Measurements from ENCODE around the gene UBE2U.
"Not testable (repeated sequence)": the region's sequence is repeated elsewhere in the genome, so short reads cannot be mapped to it uniquely, and the experiment has no call there.

The UBE2U gene

GRCh38 chr1:64194168-64195080, 9.0 kb upstream of the UBE2U start:
- DNase-seq, result no peak

DNA sequence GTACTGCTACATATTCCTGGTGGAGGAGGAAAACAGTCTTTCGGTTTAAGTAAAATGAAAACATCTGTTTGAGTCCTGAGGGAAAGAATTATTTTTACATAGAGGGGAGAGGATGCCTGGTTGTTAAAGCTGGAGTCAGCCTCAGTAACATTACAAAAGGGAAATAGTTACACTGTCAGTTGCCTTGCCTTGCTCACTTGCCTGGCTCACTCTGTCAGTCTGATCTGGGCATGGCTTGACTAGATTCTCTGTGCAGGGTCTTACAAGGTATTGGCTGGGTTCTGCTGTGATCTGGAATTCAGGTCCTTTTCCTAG, 8.4 kb upstream of the UBE2U start:
- DNase-seq, result no peak

DNA sequence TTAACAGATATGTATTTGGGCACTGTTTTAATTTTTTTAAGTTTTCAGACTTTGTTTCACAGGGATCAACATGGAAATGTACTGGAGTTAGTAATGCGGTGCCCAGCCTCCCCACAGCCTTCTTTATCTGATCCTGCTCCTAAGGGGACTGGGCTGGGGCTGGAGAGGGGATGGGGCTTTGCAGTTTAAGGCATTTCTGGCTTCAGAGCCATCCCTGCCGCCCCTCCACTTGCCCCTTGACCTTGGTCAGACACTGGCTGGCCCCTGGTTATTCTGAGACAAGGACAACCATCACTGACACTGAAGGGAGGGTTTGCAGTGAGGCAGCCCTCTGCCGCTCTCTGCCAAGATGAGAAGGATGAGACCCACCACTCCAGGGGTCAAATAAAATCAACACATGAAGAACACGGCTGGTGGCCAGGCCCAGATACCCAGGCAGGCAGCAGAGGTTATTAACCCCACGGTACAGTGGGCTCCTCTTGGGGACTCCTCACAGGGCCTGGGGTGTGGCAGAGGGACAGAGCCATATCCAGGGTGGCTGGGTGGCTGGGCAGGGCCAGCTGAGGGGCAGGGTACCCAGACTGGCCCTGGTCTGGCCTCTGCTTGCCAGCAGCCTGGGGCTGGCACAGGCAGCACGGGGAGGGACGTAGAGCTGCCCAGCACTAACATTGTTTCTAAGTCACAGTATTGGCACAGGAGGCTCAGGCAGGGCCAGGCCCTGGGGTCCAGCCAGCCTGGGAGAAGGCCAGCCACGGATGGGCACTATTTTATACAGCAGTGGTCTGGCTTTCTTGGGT, 7.2 kb upstream of the UBE2U start:
- DNase-seq, result no peak

DNA sequence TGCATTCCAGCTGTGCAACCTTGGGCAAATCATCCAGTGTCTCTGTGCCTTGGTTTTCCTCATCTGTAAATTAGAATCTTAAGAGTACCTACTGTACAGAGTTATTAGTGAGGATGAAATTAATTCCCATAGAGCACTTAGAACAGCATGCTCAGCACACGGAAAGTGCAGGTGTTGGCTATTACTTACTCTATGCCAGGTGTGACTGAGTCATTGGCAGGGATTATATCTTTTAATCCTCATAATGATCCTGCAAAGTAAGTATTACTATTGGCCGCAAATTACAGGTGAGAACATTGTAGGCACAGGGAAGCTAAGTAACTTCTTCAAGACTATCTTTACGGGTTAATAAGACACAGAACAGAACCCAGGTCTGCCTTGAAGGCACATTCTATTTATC, 6.3 kb upstream of the UBE2U start:
- no peak for DNase-seq

DNA sequence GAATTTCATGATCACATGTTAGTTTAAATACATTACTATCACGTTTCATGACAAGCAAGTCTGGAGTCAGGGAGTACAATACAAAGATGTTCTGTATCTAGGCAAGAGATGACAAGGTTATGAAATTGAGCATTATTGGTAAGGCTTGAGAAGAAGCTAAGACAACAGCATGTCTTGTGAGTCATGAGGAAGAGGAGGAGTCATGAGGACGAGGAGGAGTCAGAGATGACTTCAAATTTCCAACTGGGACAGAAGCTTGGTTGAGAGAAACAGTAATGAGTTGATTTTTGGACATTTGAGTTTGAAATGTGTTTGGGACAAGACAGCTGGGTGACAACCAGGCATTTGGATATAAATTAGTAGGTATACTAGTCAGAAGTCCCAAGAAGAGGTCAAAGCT, 4.3 kb upstream of the UBE2U start:
- DNase-seq, result no peak

DNA sequence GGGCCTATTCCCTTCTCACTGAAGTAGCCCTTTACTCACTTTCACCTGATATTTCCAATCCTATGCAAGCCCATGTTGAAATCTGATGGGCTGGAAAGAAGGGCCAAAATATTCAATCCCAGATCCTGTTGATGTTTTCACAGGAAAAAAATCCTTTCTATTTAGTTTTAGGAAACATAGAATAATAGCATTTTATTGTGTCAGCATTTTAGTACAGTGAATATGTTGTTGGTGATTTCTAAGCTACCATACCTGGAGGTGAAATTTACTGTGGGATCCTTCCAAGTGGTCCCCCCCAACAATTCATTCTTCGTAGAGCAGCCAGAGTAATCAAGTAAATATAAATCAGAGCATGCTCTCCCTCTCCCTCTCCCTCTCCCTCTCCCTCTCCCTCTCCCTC, 3.4 kb upstream of the UBE2U start:
- no peak for DNase-seq

DNA sequence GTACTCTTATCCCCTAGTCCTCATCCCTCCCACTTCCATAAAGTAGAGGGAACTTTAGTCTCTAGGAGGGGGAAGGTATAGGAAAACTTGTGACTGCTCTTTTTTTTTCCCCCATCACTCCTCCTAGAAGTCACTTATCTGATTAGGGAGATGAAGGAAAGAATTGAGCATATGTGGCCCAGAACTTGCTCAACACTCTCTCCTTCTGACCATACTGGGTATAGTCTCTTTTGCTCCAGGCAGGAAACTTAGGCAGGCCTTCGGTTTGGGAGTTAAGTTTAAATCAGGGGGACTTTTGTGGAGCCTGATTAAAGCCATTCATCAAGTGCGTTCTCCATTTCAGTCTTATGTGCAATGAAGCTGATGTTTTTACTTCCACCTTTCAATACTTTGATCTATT, 5.8 kb downstream of the UBE2U start:
- DNase-seq, result no peak

DNA sequence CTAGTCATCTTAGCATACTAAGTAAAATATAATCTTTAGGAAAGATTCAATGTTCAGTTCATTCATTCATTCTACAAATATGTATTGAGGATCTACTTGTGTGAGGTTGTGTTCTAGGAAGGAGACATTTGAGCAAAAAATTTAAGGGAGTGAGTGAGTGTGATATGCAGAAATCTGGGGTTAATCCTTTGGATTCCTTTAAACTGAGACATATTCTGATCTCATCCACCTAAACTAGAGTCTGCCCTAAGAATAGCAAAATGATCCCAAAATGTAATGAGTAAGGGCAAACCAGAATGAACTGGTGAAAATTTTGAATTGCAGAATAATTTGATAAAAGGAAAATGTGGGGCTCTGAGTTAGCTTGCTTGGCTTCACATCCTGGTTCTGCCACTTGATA, 8.6 kb downstream of the UBE2U start:
- no peak for DNase-seq

DNA sequence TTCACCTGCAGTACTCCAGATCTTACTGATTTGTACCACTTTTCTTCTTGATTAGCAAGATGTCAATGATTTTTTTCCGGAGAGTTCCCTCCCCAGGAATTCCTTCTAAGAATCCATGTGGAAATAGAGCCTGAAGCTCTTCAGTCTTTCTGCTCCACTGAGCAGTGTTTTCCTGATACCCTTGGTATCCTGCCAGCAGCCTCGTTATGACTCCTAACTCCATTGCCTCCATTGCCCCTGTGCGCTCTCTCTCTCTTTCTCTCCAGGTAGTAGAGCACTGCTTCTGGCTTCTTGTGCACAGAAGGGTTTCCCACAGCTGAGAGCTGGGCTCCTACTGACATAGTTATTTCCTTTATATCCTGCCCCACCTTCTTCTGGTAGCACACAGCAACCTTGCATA, 12.2 kb downstream of the UBE2U start:
- no peak for DNase-seq

- no peak for DNase-seq
Measured at GRCh38 chr1:64220241-64220640, 16.8 kb downstream of the UBE2U start.

DNA sequence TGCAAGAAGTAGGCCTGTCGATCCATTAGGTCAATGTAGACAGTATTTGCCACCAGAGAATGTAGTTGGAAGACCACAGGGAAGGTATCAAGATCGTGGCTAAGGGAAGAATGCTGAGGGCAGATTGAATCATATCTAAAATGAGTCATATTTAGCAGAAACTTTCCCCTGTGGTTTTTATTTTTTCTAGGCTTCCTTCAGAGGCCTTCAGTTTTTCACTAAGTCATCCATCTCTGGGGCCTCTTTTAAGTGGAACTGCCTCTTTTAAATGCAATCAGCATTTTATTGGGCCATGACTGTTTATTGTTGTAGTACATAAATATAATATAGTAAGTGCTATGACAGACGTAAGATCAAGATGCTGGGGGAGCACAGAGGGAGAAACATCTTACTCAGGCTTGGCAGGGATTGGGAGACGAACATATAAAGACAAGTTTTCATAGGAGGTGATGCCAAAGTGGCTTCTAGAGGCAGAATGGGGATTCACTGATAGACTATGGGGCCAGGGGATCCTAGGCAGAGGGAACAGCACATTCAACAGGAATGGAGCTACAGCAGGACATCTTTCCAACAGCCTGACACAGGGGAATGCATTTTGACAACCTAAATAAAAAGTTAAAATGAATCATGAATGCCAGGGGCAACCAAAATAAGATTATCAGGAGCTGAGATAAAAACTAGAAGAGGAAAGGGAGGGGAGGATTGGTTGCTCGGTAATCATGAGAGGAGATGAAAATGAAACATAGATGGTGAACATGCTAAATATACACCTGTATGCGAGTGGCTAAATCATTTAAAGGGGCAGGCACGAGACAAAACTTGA, 20.1 kb downstream of the UBE2U start:
- no peak for DNase-seq

- not testable (repeated sequence) for DNase-seq
Measured at GRCh38 chr1:64224236-64224635, 20.8 kb downstream of the UBE2U start.

DNA sequence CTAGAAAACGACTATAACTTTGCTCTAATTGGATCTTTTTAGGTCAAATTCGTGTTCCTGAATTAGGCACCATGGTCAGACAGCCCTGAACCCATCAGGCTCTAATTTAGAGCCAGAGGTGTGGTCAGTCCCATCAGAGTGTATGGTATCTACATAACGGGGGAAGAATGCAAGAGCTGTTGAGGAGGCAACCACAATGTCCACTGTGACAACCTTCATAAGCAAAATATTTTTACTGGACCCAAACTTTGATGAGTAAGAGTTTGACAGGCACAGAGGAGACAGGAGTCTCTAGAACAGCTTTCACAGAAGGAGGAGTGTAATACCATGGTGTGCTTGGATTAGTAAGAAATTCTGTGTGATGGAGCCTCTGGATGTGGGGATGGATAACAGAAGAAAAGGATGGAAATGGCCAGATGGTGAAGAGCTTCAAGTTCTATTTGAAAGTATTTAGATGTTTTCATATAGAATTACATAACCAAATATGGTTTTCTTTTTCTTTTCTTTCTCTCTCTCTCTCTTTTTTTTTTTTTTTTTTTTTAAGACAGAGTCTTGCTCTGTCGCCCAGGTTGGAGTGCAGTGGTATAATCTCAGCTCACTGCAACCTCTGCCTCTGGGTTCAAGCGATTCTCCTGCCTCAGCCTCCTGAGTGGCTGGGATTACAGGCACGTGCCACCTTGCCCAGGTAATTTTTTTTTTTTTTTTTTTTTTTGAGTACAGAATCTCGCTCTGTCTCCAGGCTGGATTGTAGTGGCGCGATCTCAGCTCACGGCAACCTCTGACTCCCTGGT, 24.9 kb downstream of the UBE2U start:
- no peak for DNase-seq

- no peak for DNase-seq
Measured at GRCh38 chr1:64229307-64229706, 25.9 kb downstream of the UBE2U start.

DNA sequence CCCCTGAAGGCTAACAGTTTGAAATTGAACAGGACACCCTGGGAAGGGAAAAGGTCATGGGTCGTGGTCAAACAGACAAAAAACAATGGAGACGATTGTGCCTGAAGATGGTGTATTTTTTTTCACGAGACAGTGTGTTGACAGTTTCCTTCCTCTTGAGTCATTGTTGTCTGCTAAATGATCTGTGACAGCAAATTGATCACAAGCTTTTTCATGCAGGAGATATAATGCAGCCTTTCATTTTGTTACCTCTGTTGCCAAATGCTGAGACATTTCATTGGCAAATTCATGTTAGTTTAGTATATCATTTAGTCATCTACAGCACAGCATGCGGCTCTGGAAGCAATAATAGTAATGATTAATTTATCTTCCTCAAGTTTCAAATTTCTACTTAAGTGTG, 27.7 kb downstream of the UBE2U start:
- no peak for DNase-seq

- DNase-seq, result no peak
Measured at GRCh38 chr1:64231654-64232053, 28.2 kb downstream of the UBE2U start.

DNA sequence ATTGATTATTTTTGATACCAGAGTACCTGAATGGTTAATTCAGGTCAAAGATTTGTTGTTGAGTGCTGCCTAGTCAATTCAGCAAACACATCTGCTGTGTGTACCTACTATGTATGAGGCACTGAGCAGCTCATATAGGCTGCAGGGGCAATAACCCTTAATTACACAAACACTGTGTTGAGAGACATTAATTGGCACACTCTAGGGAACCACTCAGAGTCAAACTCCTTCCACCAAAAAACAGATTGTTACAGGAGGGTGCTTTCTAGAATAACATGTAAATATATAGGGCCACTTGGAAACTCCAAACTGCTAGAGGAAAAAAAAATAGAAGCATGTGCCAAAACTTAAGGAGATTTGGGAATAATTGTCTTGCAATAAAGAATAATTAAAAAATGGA, 31.3 kb downstream of the UBE2U start:
- DNase-seq, result no peak

DNA sequence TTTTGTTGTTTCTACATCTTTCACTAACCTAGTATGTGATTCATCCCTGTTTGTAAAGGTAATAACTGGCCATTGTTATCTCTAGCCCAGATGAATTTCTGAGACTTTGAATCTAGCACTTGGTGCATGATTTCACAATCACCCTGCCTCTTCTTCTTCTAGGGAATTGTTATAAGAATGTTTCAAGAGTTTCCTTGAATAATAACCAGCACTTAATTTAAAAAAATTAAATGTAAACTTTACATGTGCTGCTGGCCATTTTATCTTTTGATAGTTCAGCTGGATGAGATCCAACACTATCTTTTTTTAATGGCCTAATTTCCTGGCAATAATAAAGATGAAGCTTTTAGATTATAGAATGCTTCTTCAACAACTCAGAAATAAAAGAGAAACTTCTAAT, 31.8 kb downstream of the UBE2U start:
- DNase-seq, result no peak

- no peak for DNase-seq
Measured at GRCh38 chr1:64235910-64236309, 32.5 kb downstream of the UBE2U start.

- no peak for DNase-seq
Measured at GRCh38 chr1:64236541-64236954, 33.1 kb downstream of the UBE2U start.

- not testable (repeated sequence) for DNase-seq
Measured at GRCh38 chr1:64239519-64239918, 36.1 kb downstream of the UBE2U start.

GRCh38 chr1:64240206-64240605, 36.8 kb downstream of the UBE2U start:
- DNase-seq, result no peak

DNA sequence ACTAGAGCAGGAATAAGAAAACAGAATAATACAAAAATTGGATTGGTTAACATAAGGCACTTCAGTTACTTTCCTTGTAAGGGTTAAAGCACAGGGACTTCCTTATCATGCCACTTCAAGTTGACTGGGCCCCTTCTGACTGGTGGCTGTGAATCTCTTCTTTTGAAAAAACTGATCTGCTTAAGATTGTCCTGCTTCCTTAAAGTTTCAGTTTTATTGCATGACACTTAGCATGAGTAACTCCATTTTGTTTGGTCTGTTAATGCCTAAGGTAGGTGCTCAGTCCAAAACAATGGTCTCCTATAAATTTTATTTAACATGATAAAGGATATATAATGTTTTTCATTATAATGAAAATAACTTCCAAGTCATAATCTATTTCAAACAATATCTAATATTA, 37.6 kb downstream of the UBE2U start:
- no peak for DNase-seq
